ENCODE measurements around the gene COPS3.

The COPS3 gene

GRCh38 chr17:17216236-17216635 lies 64.8 kb downstream of the COPS3 start:
- DNase-seq (ENCODE audit: low read depth in 3 of 3), result no peak

DNA sequence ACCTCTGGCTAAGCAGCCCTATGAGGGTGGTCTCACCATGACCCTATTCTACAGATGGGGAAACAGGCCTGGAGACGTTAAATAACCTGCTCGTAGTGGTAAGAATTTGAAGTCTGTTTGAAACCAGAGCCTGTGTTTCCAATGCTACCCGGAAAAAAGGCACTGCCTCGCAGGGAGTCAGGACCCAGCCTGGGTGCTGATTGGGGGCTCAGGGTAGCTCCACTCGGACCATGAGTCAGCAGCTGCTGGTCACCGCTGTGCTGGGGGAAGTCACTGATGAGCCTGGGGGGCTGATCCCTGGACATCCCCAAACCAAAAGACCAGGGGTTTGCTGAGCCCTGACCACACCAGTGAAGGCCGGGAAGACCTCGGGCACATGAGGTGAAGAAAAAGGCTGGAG lies 65.5 kb downstream of the COPS3 start:
- no peak for DNase-seq (ENCODE audit: low read depth in 3 of 3)

DNA sequence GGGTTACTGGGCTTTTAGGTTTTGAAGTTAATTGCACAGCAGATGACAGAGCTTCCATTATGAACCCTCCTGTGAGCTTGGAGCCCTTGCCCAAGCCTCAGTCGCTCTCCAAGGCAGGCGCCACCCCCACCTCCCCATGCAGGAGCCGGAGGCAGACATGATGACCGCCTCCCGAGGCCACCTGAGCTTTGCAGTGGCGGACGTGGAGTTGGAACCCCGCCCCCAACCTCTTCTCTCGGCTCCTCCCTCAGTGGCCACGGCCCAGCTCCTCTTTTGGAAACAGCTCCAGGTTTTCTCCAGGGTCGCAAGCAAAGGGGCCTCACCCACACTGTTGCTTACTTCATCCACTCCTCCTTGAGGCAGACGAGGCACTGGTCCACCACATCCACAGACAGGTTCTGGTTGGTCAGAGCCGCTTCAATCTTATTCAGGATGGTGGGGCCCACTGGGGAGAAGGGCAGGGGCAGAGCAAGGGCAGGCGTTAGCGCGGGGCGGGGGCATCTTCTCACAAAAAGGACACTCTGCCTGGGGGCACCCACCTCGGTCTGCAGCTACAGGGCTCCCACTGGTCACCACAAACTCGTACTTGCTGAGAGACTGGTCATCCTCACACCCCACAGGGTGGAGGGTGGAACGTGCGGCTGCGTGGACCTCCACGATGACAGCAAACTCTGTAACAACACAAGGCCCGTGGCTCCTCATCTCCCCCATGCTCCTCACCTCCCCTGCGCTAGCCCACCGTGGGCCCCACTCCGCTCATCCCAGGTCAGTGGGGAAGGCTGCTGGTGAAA lies 66.2 kb downstream of the COPS3 start:
- DNase-seq (ENCODE audit: low read depth in 3 of 3), result no peak

GRCh38 chr17:17213775-17214174 lies 67.3 kb downstream of the COPS3 start:
- DNase-seq (ENCODE audit: low read depth in 3 of 3), result no peak

DNA sequence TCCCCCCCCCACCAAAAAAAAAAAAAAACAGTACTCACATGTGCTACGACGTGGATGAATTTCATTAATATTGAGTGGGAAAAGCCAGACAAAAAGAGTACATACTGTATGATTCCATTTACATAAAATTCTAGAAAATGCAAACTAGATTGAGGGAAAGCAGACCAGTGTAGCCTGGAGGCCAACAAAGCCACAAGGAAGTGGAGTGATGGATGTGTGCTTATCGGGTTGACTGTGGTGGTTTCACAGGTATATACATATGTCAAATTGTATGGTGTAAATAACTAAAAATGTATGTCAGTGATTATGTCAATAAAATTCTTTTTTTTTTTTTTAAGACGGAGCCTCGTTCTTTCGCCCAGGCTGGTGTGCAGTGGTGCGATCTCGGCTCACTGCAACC lies 73.0 kb downstream of the COPS3 start:
- DNase-seq (ENCODE audit: low read depth in 3 of 3), result no peak

- DNase-seq (ENCODE audit: low read depth in 3 of 3), result no peak
Observed at GRCh38 chr17:17206913-17207335, 74.1 kb downstream of the COPS3 start.

DNA sequence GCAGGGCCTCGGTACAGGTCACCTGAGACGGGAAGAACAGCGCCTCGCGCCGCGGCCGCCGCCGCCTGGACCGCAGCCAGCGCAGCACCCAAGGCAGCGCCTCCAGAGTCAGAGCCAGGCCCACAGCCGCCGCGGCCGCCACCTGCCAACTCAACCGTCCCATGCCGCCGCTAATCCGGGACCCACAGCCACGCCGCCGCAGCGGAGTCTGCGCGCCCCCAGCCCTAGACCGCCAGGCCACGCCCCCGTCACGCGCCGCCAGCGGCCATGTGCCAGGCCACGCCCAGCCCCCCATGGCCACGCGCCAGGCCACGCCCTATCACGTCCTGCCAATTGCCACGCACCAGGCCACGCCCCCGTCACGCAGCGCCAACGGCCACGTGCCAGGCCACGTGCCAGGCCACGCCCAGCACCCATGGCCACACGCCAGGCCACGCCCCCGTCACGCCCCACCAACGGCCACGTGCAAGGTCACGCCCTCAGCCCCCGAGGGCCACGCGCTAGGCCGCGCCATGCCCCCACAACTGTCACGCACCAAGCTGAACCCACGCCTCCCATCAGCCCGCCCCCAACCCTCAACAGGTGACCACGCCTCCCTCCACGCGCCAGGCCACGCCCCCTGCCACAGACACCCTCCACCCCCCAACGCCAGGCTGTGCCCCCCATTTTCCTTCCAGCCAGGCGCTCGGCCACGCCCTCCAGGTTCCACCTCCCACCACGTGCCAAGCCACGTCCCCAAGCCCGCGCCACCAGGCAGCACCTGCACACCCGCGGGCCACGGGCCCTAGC lies 74.7 kb downstream of the COPS3 start, which contains the start of gene PLD6:
TSS of gene PLD6 (minus strand) at position 210 of the 789 bp plus-strand sequence. CDS start at position 163, 47 bp downstream.
- peak; percentile 88 to 90 (median 89) for DNase-seq (ENCODE audit: low read depth in 3 of 3)

- DNase-seq (ENCODE audit: low read depth in 3 of 3), result peak; percentile 45 to 66 (median 51)
Observed at GRCh38 chr17:17205368-17206123, 75.5 kb downstream of the COPS3 start.

- DNase-seq (ENCODE audit: low read depth in 3 of 3), result no peak
Observed at GRCh38 chr17:17204635-17205231, 76.3 kb downstream of the COPS3 start.

- DNase-seq (ENCODE audit: low read depth in 3 of 3), result no peak
Observed at GRCh38 chr17:17204041-17204591, 76.9 kb downstream of the COPS3 start.

DNA sequence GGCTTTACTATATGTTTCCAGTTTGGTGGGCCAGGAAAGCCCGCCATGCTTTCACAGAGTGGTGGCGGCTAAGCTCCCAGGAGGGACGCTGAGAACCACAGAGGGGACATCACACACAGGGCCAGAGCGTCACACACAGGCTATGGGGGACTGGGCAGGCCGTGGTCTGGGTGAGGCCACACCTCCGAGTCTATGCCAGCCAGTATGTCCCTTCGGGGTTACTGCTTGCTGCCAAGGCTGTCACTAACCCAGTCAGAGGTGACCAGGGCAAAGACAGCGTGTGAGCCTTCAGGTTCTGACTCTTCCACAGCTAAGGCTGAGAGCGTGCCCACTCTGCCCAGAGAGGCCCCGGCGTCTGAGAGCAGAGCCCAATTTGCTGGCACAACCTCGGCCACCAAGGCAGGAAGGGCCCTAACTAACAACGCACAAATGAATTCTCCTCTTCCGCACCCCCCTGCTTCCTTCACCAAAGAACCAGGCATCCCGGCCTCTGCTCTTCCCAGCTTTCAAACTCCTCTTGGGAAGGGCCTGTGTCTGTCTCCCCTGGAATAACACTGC lies 77.8 kb downstream of the COPS3 start:
- no peak for DNase-seq (ENCODE audit: low read depth in 3 of 3)

DNA sequence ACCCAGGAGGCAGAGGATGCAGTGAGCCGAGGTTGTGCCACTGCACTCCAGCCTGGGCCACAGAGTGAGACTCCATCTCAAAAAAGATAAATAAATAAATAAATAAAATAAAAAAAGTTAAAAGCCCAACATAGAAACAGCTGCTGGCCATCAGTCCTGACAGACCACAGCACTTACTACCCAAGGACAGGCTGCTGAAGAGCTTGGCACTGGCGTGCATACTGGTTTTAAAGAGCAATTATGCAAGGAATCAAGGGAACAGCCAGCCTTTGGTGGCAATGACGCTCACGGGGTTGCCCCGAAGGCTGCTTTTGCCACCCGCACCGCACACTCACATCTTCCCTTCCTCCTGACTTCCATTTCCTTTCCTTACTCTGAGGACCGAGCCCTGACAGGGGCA lies 79.1 kb downstream of the COPS3 start:
- DNase-seq (ENCODE audit: low read depth in 3 of 3), result no peak

DNA sequence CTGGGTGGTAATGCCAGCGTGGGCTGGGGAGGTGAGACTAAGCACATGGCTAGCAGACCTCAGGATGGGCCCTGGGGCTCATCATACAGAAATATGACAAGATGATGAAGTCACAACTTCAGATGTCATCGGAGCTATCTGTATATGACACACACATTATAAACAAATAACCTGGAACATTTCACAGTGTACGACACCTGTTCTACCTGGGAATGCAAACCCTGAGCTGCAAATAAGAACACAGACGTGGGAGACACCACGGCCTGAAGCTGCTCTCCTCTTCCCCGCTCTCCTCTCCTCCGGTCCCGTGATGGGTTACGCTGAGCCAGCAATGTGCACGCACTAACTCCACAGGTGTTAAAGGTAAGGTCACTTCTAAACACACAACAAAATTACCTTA lies 79.8 kb downstream of the COPS3 start:
- no peak for DNase-seq (ENCODE audit: low read depth in 3 of 3)

DNA sequence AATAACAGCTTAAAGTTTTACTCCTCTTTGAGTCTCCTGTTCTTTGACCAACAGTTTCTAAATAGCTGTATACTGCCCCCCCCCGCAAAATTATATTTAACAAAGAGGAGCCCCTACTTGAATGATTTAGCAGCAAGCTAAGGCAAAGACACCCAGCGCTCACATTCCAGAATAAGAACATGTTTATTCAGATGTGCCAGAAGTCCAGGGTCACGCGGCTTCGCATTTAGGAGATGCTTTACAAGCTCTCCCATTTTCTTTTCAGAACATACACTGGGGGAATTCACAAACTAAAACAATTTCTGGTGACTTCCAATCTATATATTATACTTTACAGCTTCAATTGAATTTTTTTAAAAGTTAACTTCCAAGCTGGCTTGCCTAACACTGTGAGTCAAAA lies 80.2 kb downstream of the COPS3 start:
- DNase-seq (ENCODE audit: low read depth in 3 of 3), result no peak

DNA sequence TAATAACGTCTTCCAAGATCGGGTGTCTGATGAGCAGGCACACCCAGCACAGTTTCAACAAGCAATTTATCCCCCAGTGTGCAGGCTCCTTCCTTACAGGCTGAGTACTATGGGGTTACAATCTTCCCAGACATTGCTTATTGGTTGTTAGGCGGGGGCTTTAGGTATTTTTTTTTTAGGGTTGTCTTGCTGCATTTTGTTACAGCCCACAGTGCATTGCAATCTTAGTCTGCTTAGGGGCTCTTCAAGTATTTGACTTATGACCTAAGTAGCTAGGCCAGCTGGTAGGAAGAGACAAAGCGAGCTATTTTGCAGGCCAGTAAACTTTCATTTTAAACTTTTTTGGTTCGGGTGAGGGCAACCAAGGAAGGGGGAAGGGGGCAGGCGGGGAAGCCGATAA lies 80.7 kb downstream of the COPS3 start:
- DNase-seq (ENCODE audit: low read depth in 3 of 3), result no peak

DNA sequence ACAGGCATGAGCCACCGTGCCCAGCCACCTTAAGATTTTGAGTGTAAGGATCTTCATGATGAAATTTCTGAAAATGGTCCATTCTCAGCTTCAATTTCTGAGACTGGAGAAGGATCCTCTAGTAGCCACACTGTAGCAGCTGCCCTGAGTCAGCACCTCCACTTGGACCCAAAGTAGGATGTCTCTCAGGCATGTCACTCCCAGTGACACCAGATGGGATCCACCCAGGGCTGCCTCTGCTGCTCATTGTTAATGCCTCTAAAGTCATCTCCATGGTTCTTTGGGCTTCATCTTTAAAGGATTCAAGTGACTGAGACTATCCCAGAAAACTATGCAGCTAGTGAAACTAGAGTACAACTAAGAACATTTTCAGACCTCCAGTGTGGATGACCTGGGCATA lies 82.8 kb downstream of the COPS3 start:
- no peak for DNase-seq (ENCODE audit: low read depth in 3 of 3)

DNA sequence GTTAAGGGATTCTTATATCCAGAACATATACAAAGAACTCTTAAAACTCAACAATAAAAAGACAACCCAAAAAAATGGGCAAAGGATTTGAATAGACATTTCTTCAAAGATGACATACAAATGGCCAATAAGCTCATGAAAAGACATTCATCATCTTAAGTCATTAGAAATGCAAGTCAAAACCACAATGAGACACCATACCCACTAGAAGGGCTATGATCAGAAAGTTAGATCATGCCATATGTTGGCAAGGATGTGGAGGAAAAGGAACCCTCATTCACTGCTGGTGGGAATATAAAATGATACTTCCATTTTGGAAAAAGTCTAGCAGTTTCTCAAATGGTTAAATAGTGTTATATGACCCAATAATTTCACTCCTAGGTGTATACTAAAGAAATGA lies 84.3 kb downstream of the COPS3 start:
- DNase-seq (ENCODE audit: low read depth in 3 of 3), result no peak
